Stimulated activated CD4-positive, alpha-beta T cell treated with anti-CD3 and anti-CD28 coated beads, Interleukin-1b, Interleukin-23, amount 100 ng/mL, for 48 hours (primary cell): ENCODE measurements around the gene SOHLH2.

Experiments used
- DNase-seq: peaks from one replicate; pipeline ENCODE4 v3.0.0-alpha.2; 2020

The SOHLH2 gene

GRCh38 chr13:36214163-36214921 is at the start of gene SOHLH2:
TSS of gene SOHLH2 (minus strand) at chr13:36214556. CDS start at chr13:36214526, 30 bp downstream.
- no peak for DNase-seq

GRCh38 chr13:36261976-36262375 is 47.6 kb upstream of the SOHLH2 start:
- DNase-seq = no peak

- DNase-seq = no peak
These were observed 46.7 kb upstream of the SOHLH2 start for GRCh38 chr13:36261011-36261410.

GRCh38 chr13:36259361-36260137 is 45.2 kb upstream of the SOHLH2 start:
- no peak for DNase-seq

- no peak for DNase-seq
These were observed 44.5 kb upstream of the SOHLH2 start for GRCh38 chr13:36258831-36259230.

- DNase-seq = no peak
These were observed 37.2 kb upstream of the SOHLH2 start for GRCh38 chr13:36251526-36251925.

GRCh38 chr13:36251017-36251416 is 36.7 kb upstream of the SOHLH2 start:
- DNase-seq = no peak

GRCh38 chr13:36248700-36249099 is 34.3 kb upstream of the SOHLH2 start:
- no peak for DNase-seq

GRCh38 chr13:36244990-36245389 is 30.6 kb upstream of the SOHLH2 start:
- DNase-seq = no peak

- DNase-seq = no peak
These were observed 29.7 kb upstream of the SOHLH2 start for GRCh38 chr13:36244073-36244472.

- DNase-seq = no peak
These were observed 28.4 kb upstream of the SOHLH2 start for GRCh38 chr13:36242761-36243160.

- no peak for DNase-seq
These were observed 16.9 kb upstream of the SOHLH2 start for GRCh38 chr13:36231236-36231635.

GRCh38 chr13:36224730-36225129 is 10.4 kb upstream of the SOHLH2 start:
- no peak for DNase-seq

GRCh38 chr13:36219883-36220282 is 5.5 kb upstream of the SOHLH2 start:
- DNase-seq = no peak

- DNase-seq = no peak
These were observed 3.1 kb upstream of the SOHLH2 start for GRCh38 chr13:36217456-36217855.

- no peak for DNase-seq
These were observed 1.6 kb downstream of the SOHLH2 start for GRCh38 chr13:36212789-36213188.

GRCh38 chr13:36211567-36211966 is 2.8 kb downstream of the SOHLH2 start:
- DNase-seq = no peak

GRCh38 chr13:36210738-36211137 is 3.6 kb downstream of the SOHLH2 start:
- DNase-seq = no peak

- DNase-seq = no peak
These were observed 6.7 kb downstream of the SOHLH2 start for GRCh38 chr13:36207672-36208071.

- DNase-seq = no peak
These were observed 21.1 kb downstream of the SOHLH2 start for GRCh38 chr13:36193151-36193855.

GRCh38 chr13:36192166-36192565 is 22.2 kb downstream of the SOHLH2 start:
- DNase-seq = no peak

GRCh38 chr13:36190771-36191170 is 23.6 kb downstream of the SOHLH2 start:
- DNase-seq = no peak

GRCh38 chr13:36188441-36188840 is 25.9 kb downstream of the SOHLH2 start:
- DNase-seq = no peak

GRCh38 chr13:36183901-36184300 is 30.5 kb downstream of the SOHLH2 start:
- no peak for DNase-seq
